Measurements from ENCODE around the gene MPPED1.

MPPED1 gene

DNA sequence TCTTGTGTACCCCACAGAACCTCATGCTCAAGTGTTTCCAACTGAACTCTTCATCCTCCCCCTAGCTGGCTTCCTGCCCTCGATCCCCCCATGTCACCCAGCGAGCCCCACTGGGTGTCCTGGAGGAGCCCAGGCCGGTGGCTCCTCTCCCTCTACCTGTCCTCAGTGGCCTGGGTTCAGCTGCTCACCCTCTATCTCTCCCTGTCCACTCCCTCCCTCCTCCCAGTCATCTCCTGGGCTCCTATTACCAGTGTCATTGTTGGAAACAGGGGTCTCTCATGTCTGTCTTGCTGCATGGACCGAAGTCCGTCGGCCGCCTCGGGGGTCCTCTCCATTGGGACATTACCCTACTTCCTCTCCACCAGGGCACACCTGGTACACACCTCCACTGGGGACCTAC lies 12.9 kb upstream of the MPPED1 start:
- no peaks in the 10 kb centered on the region for H3K9me3 Mint-ChIP-seq
- no peaks in the 10 kb centered on the region for H3K4me1 Mint-ChIP-seq (ENCODE audit: low read depth)
- H3K4me3 Mint-ChIP-seq, result no peak overlapping the region
- DNase-seq, result no peak
- no peaks in the 10 kb centered on the region for H3K36me3 Mint-ChIP-seq (ENCODE audit: low read depth)
- H3K27ac Mint-ChIP-seq, result no peak overlapping the region
- peaks cover 13% of the 10 kb centered on the region for H3K27me3 Mint-ChIP-seq

DNA sequence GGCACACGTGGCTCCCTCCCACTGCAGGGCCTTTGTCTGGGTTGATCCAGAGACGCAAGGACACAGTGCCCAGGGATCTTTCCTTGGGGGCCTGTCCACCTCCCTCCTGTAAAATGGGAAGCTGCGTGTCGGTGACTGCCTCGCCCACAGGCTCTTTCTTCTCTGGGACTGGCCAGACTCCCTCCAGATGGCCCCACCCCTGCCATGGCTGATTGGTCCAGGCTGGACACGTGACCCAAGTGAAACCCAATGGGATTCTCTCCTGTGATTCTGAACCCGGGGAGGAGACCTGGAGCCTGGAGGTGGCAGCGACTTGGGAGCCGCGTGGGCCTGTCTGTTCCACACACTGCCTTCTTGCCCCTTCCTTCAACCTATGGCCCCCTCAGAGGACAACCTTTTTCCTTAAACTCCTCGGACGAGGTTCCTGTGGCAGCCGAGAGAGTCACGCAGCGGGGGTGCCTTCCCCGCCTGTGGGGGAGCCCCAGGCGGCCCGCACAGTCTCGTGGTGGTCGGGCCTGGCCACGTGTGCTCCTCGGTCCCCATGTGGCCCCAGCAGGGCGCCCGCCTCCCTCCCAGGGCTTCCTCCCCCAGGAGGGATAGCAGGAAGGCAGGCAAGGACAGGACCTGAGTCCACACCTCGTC lies 12.4 kb upstream of the MPPED1 start:
- Mint-ChIP-seq H3K9me3 (no peaks in the 10 kb centered on the region), H3K36me3 (ENCODE audit: low read depth) (no peaks in the 10 kb centered on the region), H3K27ac (no peak overlapping the region), H3K27me3 (peaks cover 16% of the 10 kb centered on the region), H3K4me3 (no peak overlapping the region), H3K4me1 (ENCODE audit: low read depth) (no peaks in the 10 kb centered on the region)
- DNase-seq, result no peak

DNA sequence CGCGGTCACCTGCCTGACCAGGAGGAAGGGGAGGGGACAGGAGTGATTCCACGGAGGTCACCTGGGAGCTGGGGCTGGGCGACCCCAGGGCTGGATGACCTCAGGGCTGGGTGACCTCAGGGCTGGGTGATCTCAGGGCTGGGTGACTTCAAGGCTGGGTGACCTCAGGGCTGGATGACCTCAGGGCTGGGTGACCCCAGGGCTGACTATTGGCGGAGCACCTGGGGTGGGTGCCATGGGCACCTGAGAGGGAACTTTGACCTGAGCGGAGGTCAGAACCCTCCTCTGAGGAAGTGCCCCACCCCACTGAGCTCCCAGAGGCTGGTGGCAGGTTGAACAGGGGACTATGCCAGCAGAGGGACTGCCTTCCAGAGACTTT lies 11.8 kb upstream of the MPPED1 start:
- Mint-ChIP-seq H3K27me3 (peaks cover 17% of the 10 kb centered on the region), H3K4me3 (no peak overlapping the region), H3K36me3 (ENCODE audit: low read depth) (no peaks in the 10 kb centered on the region), H3K9me3 (no peaks in the 10 kb centered on the region), H3K27ac (no peak overlapping the region), H3K4me1 (ENCODE audit: low read depth) (no peaks in the 10 kb centered on the region)
- no peak for DNase-seq

DNA sequence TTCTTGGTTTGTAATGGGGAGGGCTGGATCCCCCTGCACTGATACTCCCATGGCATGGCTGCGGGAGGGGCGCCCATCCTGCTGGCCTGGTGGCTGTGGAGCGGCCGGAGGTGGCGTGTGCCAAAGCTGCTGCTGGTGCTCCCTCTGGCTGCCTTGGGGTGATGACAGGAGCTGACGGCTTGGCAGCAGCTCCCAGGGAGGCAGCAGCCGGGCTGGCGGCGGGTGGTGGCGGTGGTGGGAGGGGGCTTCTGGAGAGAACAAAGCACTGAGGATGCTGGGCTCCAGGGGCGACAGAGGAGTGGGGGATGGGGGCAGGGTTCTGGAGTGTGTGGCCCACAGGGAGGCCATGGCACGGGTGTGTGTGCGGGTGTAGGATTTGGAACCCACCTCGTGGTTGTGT lies 11.4 kb upstream of the MPPED1 start:
- Mint-ChIP-seq H3K27ac (no peak overlapping the region), H3K4me1 (ENCODE audit: low read depth) (no peaks in the 10 kb centered on the region), H3K36me3 (ENCODE audit: low read depth) (no peaks in the 10 kb centered on the region), H3K27me3 (peaks cover 17% of the 10 kb centered on the region), H3K9me3 (no peaks in the 10 kb centered on the region), H3K4me3 (no peak overlapping the region)
- no peak for DNase-seq

DNA sequence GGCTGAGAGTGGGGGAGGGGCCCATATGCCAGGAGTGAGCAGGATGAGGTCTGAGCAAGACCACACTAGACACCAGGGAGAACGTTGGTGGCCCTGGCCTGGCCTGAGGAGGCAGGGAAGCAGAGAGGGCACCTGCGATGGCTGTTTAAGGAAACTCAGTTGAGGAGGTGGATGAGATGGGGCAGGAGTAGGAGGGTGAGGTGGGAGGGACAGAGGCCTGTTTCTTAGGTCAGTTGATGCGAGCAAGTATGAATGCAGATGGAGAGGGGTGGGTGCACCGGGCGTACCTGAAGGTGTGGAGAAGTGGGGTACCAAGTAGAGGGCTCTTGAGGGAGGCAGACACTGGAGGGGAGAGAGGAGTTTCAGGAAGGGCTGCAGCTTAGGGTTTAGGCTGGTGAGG lies 10.6 kb upstream of the MPPED1 start:
- Mint-ChIP-seq H3K27me3 (peaks cover 17% of the 10 kb centered on the region), H3K4me1 (ENCODE audit: low read depth) (no peaks in the 10 kb centered on the region), H3K9me3 (no peaks in the 10 kb centered on the region), H3K4me3 (no peak overlapping the region), H3K27ac (no peak overlapping the region), H3K36me3 (ENCODE audit: low read depth) (no peaks in the 10 kb centered on the region)
- no peak for DNase-seq

DNA sequence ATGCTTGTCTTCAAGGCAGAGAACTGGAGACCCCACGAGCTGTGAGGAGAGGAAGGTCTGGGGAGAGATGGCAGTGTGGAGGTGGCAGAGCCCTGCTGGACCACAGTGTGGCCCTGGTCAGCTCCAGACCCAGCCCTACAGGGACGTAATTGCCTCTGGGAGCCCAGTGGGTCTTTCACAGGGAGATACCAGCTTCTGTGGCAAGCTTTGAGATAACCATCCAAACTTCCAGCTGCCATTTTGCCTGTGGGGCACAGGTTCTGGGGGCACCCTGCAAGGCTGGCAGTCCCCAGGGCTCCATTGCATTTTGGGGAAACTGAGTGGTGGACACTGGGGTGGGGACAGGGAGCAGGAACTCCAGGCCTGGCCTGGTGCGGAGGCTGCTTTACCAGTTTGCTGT lies 10.2 kb upstream of the MPPED1 start:
- Mint-ChIP-seq H3K4me1 (ENCODE audit: low read depth) (no peaks in the 10 kb centered on the region), H3K4me3 (no peak overlapping the region), H3K36me3 (ENCODE audit: low read depth) (no peaks in the 10 kb centered on the region), H3K9me3 (no peaks in the 10 kb centered on the region), H3K27ac (no peak overlapping the region), H3K27me3 (peaks cover 17% of the 10 kb centered on the region)
- DNase-seq, result no peak

DNA sequence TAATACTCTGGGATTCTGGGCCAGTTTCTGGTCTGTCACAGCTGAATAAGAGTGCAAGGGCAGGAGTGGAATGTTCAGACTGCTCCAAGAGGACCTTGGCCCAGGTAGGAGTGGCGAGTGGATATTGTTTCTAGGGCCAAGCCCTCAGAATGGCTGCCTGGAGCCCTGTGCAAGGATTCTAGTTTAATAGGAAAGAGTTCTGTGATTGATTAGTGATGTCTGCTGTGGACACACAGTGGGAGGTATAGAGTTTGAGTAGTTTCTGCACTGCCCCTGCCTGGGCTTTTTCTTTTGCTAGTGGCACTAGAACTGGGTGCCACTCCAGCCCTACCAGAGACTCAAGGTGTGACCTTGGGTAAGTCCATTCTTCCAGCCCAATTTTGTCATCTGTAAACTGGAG lies 9.7 kb upstream of the MPPED1 start:
- H3K4me3 Mint-ChIP-seq, result no peak overlapping the region
- no peak for DNase-seq
- H3K9me3 Mint-ChIP-seq, result no peaks in the 10 kb centered on the region
- no peaks in the 10 kb centered on the region for H3K36me3 Mint-ChIP-seq (ENCODE audit: low read depth)
- no peaks in the 10 kb centered on the region for H3K4me1 Mint-ChIP-seq (ENCODE audit: low read depth)
- H3K27me3 Mint-ChIP-seq, result peaks cover 19% of the 10 kb centered on the region
- no peak overlapping the region for H3K27ac Mint-ChIP-seq

DNA sequence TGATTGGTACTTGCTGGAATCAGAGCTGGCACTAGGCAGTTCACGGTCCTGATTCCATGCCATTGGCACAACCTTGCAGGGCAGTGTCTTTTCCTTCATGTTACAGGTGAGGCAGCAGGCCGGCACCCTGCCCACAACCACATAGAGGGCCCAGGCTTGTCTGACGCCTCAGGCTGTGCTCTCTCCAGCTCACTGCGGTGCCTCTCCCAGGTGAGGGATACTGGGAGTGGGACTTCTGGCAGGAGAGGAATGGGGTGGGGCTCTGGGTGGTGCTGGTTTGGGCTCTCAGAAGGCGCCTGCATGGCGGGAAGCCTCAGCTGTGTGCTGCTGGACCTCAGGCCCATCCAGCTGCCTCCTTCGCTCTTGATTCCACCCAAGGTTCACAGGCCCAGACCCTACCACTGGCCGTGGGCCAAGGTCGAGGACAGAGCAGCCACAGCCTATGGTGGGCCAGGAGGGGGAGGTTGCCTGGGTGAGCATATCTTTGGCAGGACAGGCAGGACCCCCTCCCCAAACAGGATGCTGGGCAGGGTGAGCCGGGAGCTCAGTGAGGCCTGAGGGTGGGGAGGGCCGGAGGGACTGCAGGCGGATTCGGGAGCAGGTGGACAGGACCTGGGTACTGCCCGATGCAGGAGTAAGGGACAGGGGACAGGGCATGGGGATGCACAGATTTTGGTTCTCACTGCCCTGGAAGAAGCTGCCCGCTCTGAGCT lies 7.0 kb upstream of the MPPED1 start:
- Mint-ChIP-seq H3K4me1 (ENCODE audit: low read depth) (no peaks in the 10 kb centered on the region), H3K4me3 (no peak overlapping the region), H3K27ac (no peak overlapping the region), H3K9me3 (no peaks in the 10 kb centered on the region), H3K27me3 (peaks cover 24% of the 10 kb centered on the region), H3K36me3 (ENCODE audit: low read depth) (no peaks in the 10 kb centered on the region)
- no peak for DNase-seq

DNA sequence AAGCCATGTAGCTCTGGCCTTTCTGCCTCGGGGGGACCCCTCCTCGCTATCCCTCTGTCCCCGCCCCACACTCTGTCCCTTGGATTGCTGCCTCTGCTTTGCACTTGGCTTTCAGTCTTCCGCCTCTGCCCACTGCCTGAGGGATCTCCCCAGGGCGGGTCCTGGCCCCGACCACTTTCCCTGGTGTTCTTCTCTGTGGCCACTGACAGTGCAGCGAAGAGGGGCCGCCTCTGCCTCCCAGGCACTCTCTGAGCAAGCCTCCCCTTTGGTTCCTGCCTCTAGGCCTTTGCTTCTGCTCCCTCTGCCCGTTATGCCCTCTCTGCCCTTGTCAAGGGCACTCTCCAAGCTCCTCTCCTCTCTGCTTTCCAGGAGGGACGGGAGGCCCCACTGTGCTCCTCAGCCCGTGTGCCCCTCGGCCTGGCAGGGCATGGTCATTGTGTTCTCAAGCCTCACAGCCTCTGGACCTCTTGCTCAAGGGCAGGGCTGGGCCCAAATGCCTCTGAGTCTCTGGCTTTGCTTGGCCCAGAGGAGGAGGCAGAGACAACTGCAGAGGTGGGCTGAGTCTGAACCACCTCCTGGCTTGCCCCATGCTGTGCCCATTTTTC lies 5.5 kb upstream of the MPPED1 start:
- H3K36me3 Mint-ChIP-seq (ENCODE audit: low read depth), result no peaks in the 10 kb centered on the region
- no peak for DNase-seq
- no peak overlapping the region for H3K27ac Mint-ChIP-seq
- H3K27me3 Mint-ChIP-seq, result peaks cover 33% of the 10 kb centered on the region
- no peaks in the 10 kb centered on the region for H3K4me1 Mint-ChIP-seq (ENCODE audit: low read depth)
- no peaks in the 10 kb centered on the region for H3K9me3 Mint-ChIP-seq
- H3K4me3 Mint-ChIP-seq, result no peak overlapping the region

DNA sequence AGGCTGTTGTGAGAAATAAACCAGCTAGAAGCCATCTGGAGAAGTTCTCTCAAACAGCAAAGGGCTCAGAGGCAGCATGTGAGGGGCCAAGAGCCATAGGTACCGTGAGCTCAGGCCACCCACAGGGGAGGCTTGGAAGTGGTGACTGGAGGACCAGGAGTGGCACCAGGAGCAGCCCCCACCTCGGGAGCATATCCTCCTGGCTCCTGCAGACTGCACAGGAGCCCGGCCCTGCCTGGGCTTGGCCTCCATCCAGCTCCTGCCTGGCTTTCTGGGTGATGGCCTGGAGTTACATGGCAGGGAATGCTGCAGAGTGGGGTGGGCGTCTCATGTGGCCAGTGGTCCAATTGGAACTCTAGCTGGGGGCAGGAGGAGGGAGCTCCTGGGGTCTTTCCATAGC lies 4.2 kb upstream of the MPPED1 start:
- no peaks in the 10 kb centered on the region for H3K36me3 Mint-ChIP-seq (ENCODE audit: low read depth)
- H3K27me3 Mint-ChIP-seq, result peaks cover 34% of the 10 kb centered on the region
- DNase-seq, result no peak
- H3K4me1 Mint-ChIP-seq (ENCODE audit: low read depth), result peaks cover 1% of the 10 kb centered on the region
- no peak overlapping the region for H3K4me3 Mint-ChIP-seq
- H3K9me3 Mint-ChIP-seq, result no peaks in the 10 kb centered on the region
- no peak overlapping the region for H3K27ac Mint-ChIP-seq

DNA sequence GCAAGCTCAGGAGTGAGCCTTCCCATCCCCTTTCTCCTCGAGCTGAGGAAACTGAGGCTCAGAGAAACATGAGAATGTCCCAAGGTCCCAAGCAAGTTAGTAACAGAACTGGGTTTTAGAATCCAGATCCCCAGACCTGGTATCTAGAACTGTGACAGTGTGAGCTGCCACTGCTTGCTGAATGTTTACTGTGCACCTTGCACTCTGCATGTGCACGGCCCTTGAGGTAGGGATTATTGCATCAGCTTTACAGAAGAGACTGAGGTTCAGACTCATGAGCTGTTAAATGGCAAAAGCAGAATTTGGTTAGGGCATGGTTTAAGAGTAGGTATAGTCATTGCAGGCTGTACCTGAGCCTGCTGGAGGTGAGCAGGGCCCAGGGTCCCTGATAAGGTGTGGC lies 3.8 kb upstream of the MPPED1 start:
- peaks cover 2% of the 10 kb centered on the region for H3K4me1 Mint-ChIP-seq (ENCODE audit: low read depth)
- DNase-seq, result no peak
- peaks cover 38% of the 10 kb centered on the region for H3K27me3 Mint-ChIP-seq
- no peak overlapping the region for H3K4me3 Mint-ChIP-seq
- H3K9me3 Mint-ChIP-seq, result no peaks in the 10 kb centered on the region
- H3K27ac Mint-ChIP-seq, result no peak overlapping the region
- no peaks in the 10 kb centered on the region for H3K36me3 Mint-ChIP-seq (ENCODE audit: low read depth)

DNA sequence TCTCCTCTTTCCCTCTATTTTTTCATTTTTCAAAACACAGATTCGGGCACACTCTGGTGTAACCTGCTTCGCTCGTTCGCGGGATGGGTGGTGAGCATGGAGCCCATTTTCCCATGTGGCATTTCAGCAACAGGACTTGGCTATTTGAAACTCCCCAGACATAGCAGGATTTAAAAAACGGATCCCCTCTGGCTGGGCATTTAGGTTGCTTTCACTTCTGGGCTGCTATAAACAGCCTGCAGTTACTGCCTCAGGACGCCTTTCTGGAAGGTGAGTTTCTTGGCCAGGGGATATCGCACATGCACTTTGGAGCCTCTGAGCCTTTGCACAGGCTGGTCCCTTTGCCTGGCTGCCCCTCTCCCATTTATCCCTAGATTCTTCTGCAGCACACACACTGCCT lies 2.8 kb upstream of the MPPED1 start:
- Mint-ChIP-seq H3K27me3 (peaks cover 48% of the 10 kb centered on the region), H3K36me3 (ENCODE audit: low read depth) (no peaks in the 10 kb centered on the region), H3K9me3 (no peaks in the 10 kb centered on the region), H3K4me1 (ENCODE audit: low read depth) (peaks cover 2% of the 10 kb centered on the region), H3K4me3 (no peak overlapping the region), H3K27ac (no peak overlapping the region)
- no peak for DNase-seq

DNA sequence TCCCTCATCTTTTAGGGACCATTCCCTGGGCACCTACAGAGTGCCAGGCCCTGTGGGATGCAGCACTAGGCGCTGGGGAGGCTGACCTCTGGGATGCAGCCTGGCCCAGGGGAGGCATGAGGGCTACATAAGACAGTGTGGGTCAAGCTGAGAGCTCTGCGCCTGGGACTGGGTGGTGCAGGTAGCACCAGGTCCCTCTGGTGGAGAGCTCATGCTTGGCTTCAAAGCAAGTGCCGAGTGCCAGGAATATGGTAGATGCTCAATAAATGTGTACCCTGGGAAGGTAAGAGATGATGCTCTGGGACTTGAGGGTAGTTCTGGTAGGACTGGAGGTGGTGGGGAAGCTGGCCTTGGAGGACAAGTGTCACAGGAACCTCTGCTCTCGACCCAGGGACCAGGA lies 2.0 kb upstream of the MPPED1 start:
- Mint-ChIP-seq H3K4me3 (no peak overlapping the region), H3K27ac (no peak overlapping the region), H3K36me3 (ENCODE audit: low read depth) (no peaks in the 10 kb centered on the region), H3K4me1 (ENCODE audit: low read depth) (peaks cover 2% of the 10 kb centered on the region), H3K27me3 (peaks cover 52% of the 10 kb centered on the region), H3K9me3 (no peaks in the 10 kb centered on the region)
- no peak for DNase-seq

DNA sequence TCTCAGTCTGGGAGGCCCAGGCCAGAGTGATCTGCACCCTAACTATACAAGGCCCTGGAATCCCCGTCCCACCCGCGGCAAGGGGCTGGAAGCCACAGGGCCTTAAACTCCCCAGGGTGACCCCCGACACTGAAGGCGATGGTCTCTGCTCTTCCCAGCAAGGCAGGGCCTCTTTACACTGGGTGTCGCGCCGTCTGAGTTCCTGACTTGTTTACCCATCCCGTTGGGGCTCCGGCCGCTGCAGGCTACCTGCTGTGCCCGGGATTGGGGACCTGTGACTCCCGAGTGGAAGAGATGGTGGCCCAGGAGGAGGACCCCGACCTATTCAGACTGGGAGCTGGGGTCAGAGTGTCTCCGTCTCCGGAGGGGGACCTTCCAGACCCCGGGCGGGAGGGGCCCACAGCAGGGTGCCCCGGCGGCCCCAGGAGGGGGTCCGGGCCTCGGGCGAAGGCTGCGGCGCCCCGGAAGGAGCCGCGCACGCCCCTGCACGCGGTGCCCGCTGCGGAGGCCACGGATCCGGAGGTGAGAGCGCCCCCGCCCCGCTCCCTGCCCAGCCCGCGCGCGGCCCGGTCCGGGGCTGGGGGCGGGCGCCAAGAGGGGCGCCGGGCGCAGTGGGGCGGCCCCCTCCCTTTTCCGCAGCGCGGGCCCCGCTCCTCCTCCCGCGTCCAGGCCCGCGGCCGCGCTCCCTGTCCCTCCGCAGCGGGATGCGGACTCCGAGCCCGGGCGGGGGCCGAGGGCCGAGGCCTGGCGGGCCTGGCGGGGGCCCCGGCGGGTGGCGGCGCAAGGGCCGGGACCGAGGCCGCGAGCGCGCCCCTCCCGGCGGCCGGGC lies 560 bp upstream of the MPPED1 start:
- Mint-ChIP-seq H3K9me3 (no peaks in the 10 kb centered on the region), H3K4me1 (ENCODE audit: low read depth) (peaks cover 2% of the 10 kb centered on the region), H3K27me3 (peaks cover 59% of the 10 kb centered on the region), H3K36me3 (ENCODE audit: low read depth) (no peaks in the 10 kb centered on the region), H3K27ac (no peak overlapping the region), H3K4me3 (no peak overlapping the region)
- DNase-seq, result no peak

Measured in activated T-cell treated with anti-CD3 and anti-CD28 coated beads, Interleukin-2, amount 50 U/mL, for 24 hours (primary cell).